K562 (cell line): Measurements from ENCODE around the gene GIT2. TPM values are rescaled to one million over a fixed set of nuclear protein-coding genes. Genes with fewer than 3 reads are reported as not detected.

Source experiments
- ATAC-seq: fragments of 200-7000 bp; cut with Tn5 transposase; 3 replicates; pipeline ENCODE4 v1.9.1; 2020; ENCODE audit warnings: moderate library complexity
- BruUV-seq: library from RNA; stranded (reverse); fragments of 400-500 nt; replicated peaks from 2 replicates; lab custom pipeline; 2021; lab: Mats Ljungman, UMichigan
- CTCF ChIA-PET: fragments of 300-600 bp; formaldehyde crosslinking; extraction: SDS; loops from one replicate; lab custom pipeline; 2021; ENCODE audit warnings: low intra/inter-chr PET ratio; lab: Yijun Ruan, JAX
- POLR2A ChIA-PET: fragments of 300-600, 350-650 bp; sonication (Branson Sonifier 250); formaldehyde crosslinking; extraction: SDS; loops from one replicate; lab custom pipeline; 2021; ENCODE audit warnings: antibody characterized with exemption, inconsistent platforms; lab: Yijun Ruan, JAX
- DNase-seq, 4 experiments: peaks; one replicate each; pipeline versions ENCODE4 v3.0.0 to v3.0.0-alpha.2; 2011 to 2018; ENCODE audit warnings: low spot score in 3 of 4, mixed read lengths in 3 of 4; ENCODE audit errors: extremely low read depth in 1 of 4
- FAIRE-seq: peaks from 2 replicates; lab custom pipeline; 2011; peaks lifted over from hg19 to GRCh38; lab: Jason Lieb, UNC
- H2AFZ ChIP-seq: 2 replicates; pipeline ENCODE4 v1.6.0; 2011; ENCODE audit warnings: low read depth, low read length, control low read depth, inconsistent platforms
- H3K27ac ChIP-seq: fragments of 200-600 bp; 3 replicates; pipeline ENCODE4 v1.8.0; 2011; ENCODE audit warnings: low read depth, mild to moderate bottlenecking, control low read depth, inconsistent platforms, low read length, moderate library complexity, mixed read lengths; ENCODE audit errors: extremely low read depth
- H3K27me3 ChIP-seq, 2 experiments: fragments of 300-600 bp in 1 of 2; 2 replicates in 1 of 2; 3 replicates in 1 of 2; pipeline versions ENCODE4 v1.6.0 to v1.8.0; 2011; ENCODE audit warnings: inconsistent platforms in 2 of 2, low read length in 2 of 2, mild to moderate bottlenecking in 1 of 2, mixed read lengths in 1 of 2, moderate library complexity in 1 of 2; ENCODE audit not compliant: control insufficient read depth in 2 of 2, insufficient read depth in 2 of 2
- H3K36me3 ChIP-seq: fragments of 300-600 bp; 3 replicates; pipeline ENCODE4 v1.8.0; 2011; ENCODE audit warnings: mild to moderate bottlenecking, low read length, inconsistent platforms; ENCODE audit not compliant: control insufficient read depth, insufficient read depth
- H3K4me1 ChIP-seq, 2 experiments: fragments of 200-600 bp in 1 of 2; replicated peaks in 1 of 2; 2 replicates in 1 of 2; 3 replicates in 1 of 2; pipeline versions ENCODE4 v1.5.1 to v1.8.0; 2011; ENCODE audit warnings: inconsistent platforms in 2 of 2, low read length in 2 of 2, mild to moderate bottlenecking in 1 of 2, mixed read lengths in 1 of 2, moderate library complexity in 1 of 2; ENCODE audit not compliant: control insufficient read depth in 2 of 2, insufficient read depth in 2 of 2
- H3K4me2 ChIP-seq: 2 replicates; pipeline ENCODE4 v1.6.1; 2011; ENCODE audit warnings: low read length, control low read depth, inconsistent platforms, mixed read lengths; ENCODE audit not compliant: insufficient read depth
- H3K4me3 ChIP-seq: fragments of 200-600 bp; sonication (generic), shearing (Covaris generic); 2 replicates; pipeline ENCODE4 v1.5.1; 2016; ENCODE audit warnings: control low read depth, inconsistent platforms
- H3K79me2 ChIP-seq: fragments of 200-600 bp; 3 replicates; pipeline ENCODE4 v1.8.0; 2011; ENCODE audit warnings: low read length, inconsistent platforms; ENCODE audit not compliant: control insufficient read depth, insufficient read depth
- H3K9ac ChIP-seq, 2 experiments: 2 replicates each; pipeline versions ENCODE4 v1.6.0 to v1.6.1; 2011; ENCODE audit warnings: low read depth in 2 of 2, low read length in 2 of 2, control low read depth in 1 of 2, inconsistent platforms in 1 of 2, mild to moderate bottlenecking in 1 of 2, mixed read lengths in 1 of 2; ENCODE audit not compliant: insufficient read depth in 1 of 2
- H3K9me1 ChIP-seq: one replicate; pipeline ENCODE4 v1.6.0; 2011; ENCODE audit warnings: inconsistent platforms, mild to moderate bottlenecking, low read length, moderate library complexity; ENCODE audit not compliant: control insufficient read depth, insufficient read depth
- H3K9me3 ChIP-seq: replicated peaks from 2 replicates; pipeline ENCODE4 v1.5.1; 2011; ENCODE audit warnings: low read depth, low read length, inconsistent platforms; ENCODE audit not compliant: control insufficient read depth, insufficient read depth
- H4K20me1 ChIP-seq: replicated peaks from 2 replicates; pipeline ENCODE4 v1.6.1; 2011; ENCODE audit warnings: low read length, inconsistent platforms, mixed read lengths; ENCODE audit not compliant: control insufficient read depth, insufficient read depth
- BRD9 ChIP-seq: fragments of 450-650 bp; IDR thresholded peaks from 2 replicates; pipeline ENCODE4 v1.6.1; 2018; ENCODE audit warnings: low read depth; ENCODE audit not compliant: partially characterized antibody
- C11orf30 ChIP-seq: fragments of 450-650 bp; IDR thresholded peaks from 2 replicates; pipeline ENCODE4 v1.6.1; 2016; ENCODE audit warnings: low read depth, mild to moderate bottlenecking
- CEBPB ChIP-seq: fragments of 450-650 bp; IDR thresholded peaks from 2 replicates; pipeline ENCODE4 v1.6.1; 2016; ENCODE audit warnings: missing genetic modification characterization, missing compliant biosample characterization
- CXXC5 ChIP-seq: fragments of 250-450 bp; sonication (Bioruptor Pico); IDR thresholded peaks from 2 replicates; pipeline ENCODE4 v1.8.0; 2022; ENCODE audit warnings: inconsistent platforms, mild to moderate bottlenecking, moderate library complexity
- FOXJ3 ChIP-seq: sonication (generic); formaldehyde crosslinking; IDR thresholded peaks from 2 replicates; pipeline ENCODE4 v1.4.0; 2020; ENCODE audit warnings: mild to moderate bottlenecking, missing genetic modification reagents
- POLR2AphosphoS2 ChIP-seq: IDR thresholded peaks from 2 replicates; pipeline ENCODE4 v1.6.1; 2012; ENCODE audit warnings: low read length, improper control_type of control experiment
- RBM34 ChIP-seq: fragments of 200-400 bp; formaldehyde crosslinking; IDR thresholded peaks from 2 replicates; pipeline ENCODE4 v1.6.1; 2018; ENCODE audit warnings: low read length, borderline replicate concordance; ENCODE audit not compliant: insufficient read depth
- TCF3 ChIP-seq: sonication (generic); formaldehyde crosslinking; IDR thresholded peaks from 2 replicates; pipeline ENCODE4 v1.4.0; 2020; ENCODE audit warnings: mild to moderate bottlenecking, missing genetic modification reagents
- TRIM24 ChIP-seq, 2 experiments: fragments of 450-650 bp; IDR thresholded peaks; 2 replicates each; pipeline ENCODE4 v1.6.1; 2016
- ZKSCAN8 ChIP-seq: fragments of 200-800 bp; sonication (Bioruptor generic); IDR thresholded peaks from 2 replicates; pipeline ENCODE4 v1.6.1; 2016; ENCODE audit warnings: missing genetic modification characterization, missing compliant biosample characterization
- WGBS: fragments of 100-300 bp; shearing (Covaris generic); methylation state at CpG from one replicate; pipeline ENCODE4 v1.1.6; 2016; ENCODE audit warnings: low coverage, mixed read lengths; ENCODE audit not compliant: insufficient coverage; ENCODE audit errors: missing lambda C conversion rate; 5-methylcytosine and 5-hydroxymethylcytosine counted together
- in situ Hi-C: fragments of 300-500 bp; cut with MboI; formaldehyde crosslinking; loops from 4 replicates; pipeline ENCODE4 v1.15.0; 2018; ENCODE audit warnings: inconsistent platforms, mixed read lengths
- intact Hi-C: fragments of 100-400 bp; cut with micrococcal nuclease; formaldehyde crosslinking; loops from 2 replicates; pipeline ENCODE4 v1.14.2; 2022
- polyA plus RNA-seq, 8 experiments: library from polyadenylated mRNA; depleted of rRNA in 4 of 8; stranded (reverse) in 5 of 8; unstranded in 3 of 8; fragments of >200 nt; fragmentation: Nextera tagmentation in 2 of 8; fragmentation: Illumina TruSeq in 1 of 8; extraction: Ambion mirVana in 2 of 8; extraction: Trizol in 1 of 8; gene quantifications; 2 replicates each; pipeline versions ENCODE4 v1.2.1 to v1.2.3, GENCODE V29; 2011 to 2014; ENCODE audit warnings: inconsistent platforms in 1 of 8, missing spikeins in 1 of 8
- total RNA-seq, 7 experiments: library from RNA; depleted of rRNA in 6 of 7; stranded (reverse); fragments of >200 nt in 6 of 7; fragmentation: Illumina TruSeq in 2 of 7; extraction: Trizol in 2 of 7; gene quantifications; 2 replicates each; pipeline versions ENCODE4 v1.2.1 to v1.2.3, GENCODE V29; 2011 to 2021; ENCODE audit warnings: low replicate concordance in 1 of 7
- TF ChIP-seq, protein P1 (sequence below): sonication (generic); formaldehyde crosslinking; IDR thresholded peaks from 2 replicates; pipeline ENCODE4 v1.8.0; 2023; ENCODE audit warnings: missing genetic modification reagents, mild to moderate bottlenecking, borderline replicate concordance
- TF ChIP-seq, protein P2 (sequence below): sonication (generic); formaldehyde crosslinking; IDR thresholded peaks from 2 replicates; pipeline ENCODE4 v1.8.0; 2022; ENCODE audit warnings: missing genetic modification reagents, mild to moderate bottlenecking, borderline replicate concordance

Gene GIT2
- total and polyA plus RNA-seq, 9 of the 15 experiments (the other 6 are each of a cell fraction or from before 2014, with no cell fraction given), result 4.0 to 30.4 (median 23.5) TPM

DNA sequence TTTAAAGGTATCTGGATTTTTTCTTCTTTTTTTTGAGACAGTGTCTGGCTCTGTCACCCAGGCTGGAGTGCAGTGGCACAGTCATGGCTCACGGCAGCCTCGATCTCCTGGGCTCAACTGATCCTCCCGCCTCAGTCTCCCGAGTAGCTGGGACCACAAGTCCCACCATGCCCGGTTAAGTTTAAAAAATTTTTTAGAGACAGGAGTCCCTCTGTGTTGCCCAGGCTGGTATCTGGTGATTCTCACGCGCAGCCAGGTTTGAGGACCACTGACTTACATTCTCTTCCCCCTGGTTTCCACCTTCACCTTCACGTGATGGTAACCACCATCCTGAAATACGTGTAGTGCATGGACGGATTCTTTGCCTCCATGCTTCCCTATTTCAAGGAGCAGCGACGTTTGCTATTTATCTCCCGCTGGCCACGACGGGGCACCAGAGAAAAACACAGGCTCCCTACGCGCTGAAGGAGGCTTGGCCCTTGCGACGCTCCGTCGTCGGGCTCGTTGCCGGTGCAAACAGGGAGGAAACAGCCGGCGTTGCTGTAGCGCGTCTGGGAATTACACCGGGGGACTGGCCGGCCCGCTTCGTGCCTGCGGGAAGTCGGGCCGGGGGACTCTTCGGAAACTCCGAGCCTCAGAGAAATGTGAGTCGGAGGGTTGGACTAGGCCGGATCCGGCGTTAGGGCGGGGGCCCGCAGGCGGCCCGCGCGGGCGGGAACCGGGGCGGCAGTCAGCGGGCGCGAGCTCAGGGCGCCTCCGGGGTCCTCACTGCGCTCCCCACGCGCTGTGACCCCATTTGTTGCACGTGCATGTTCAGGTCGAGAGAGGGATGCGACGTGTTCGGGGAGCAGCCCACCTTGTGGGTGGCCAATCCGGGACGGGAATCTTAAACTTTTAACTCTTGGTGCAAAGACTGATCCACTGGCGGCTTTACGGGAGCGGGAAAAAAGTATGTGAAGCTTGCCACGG, 96.1 kb downstream of the GIT2 start, which contains the start of gene TCHP:
Gene TCHP, plus strand, starts transcription at position 492 of the 969 bp plus-strand sequence. CDS start 2,753 bp downstream, outside the sequence.
- DNase-seq (peak; percentile 87 to 90 (median 88)), ATAC-seq (peak; percentile 93), FAIRE-seq (peak; percentile 95)
- H3K79me2 ChIP-seq, result peaks cover 22% of the 10 kb centered on the region
- H3K27me3 ChIP-seq, result peaks cover 2 to 7% of the 10 kb centered on the region in 2 experiments; a peak in 2 of 5 replicates
- peak within 1 kb of the TSS; percentile 92 for H3K4me2 ChIP-seq
- 3% methylated on average over 58 of the region's 69 CpGs for WGBS
- H3K4me1 ChIP-seq, result peaks cover 4 to 10% of the 10 kb centered on the region in 2 experiments; a peak in 3 of 5 replicates
- H3K9ac ChIP-seq, result peak within 1 kb of the TSS; percentile 83 to 98
- BruUV-seq, result TSS peak; percentile 63
- POLR2A ChIA-PET, result interaction anchor here (0.7 to 2.0 kb wide), 7 partner anchors 11 to 1400 kb away, joined by 3 to 13 read pairs (median 4); no protein-coding TSS in a partner anchor
- intact Hi-C loops (no loop called here), in situ Hi-C loops (no loop called here)
- peaks cover 25% of the 10 kb centered on the region; the same call in 2 of the 3 replicates for H3K36me3 ChIP-seq
- peak within 1 kb of the TSS; percentile 72 for H3K27ac ChIP-seq
- H2AFZ ChIP-seq, result peak within 1 kb of the TSS; percentile 100
- H3K9me3 ChIP-seq, result no peaks in the 10 kb centered on the region
- no peaks in the 10 kb centered on the region for H4K20me1 ChIP-seq
- H3K9me1 ChIP-seq, result no peaks in the 10 kb centered on the region
- CTCF ChIA-PET, result interaction anchor here (0.6 kb wide), 1 partner anchor 468 kb away, joined by 3 read pairs; no protein-coding TSS in a partner anchor
- peak within 1 kb of the TSS; percentile 57 for H3K4me3 ChIP-seq
- TF ChIP-seq POLR2AphosphoS2, result no peak
- TF ChIP-seq CEBPB (tag), result no peak
- no peak for TF ChIP-seq RBM34
- TF ChIP-seq FOXJ3, result 0 out of 2 replicates have a peak, but pooled peaks have one; percentile 59
- no peak for TF ChIP-seq ZKSCAN8
- TF ChIP-seq C11orf30, result peak; percentile 59
- no peak for TF ChIP-seq TRIM24 (IDR thresholded peaks at IDR 0.05)
- peak; percentile 88 for TF ChIP-seq CXXC5
- TF ChIP-seq, protein P1, sequence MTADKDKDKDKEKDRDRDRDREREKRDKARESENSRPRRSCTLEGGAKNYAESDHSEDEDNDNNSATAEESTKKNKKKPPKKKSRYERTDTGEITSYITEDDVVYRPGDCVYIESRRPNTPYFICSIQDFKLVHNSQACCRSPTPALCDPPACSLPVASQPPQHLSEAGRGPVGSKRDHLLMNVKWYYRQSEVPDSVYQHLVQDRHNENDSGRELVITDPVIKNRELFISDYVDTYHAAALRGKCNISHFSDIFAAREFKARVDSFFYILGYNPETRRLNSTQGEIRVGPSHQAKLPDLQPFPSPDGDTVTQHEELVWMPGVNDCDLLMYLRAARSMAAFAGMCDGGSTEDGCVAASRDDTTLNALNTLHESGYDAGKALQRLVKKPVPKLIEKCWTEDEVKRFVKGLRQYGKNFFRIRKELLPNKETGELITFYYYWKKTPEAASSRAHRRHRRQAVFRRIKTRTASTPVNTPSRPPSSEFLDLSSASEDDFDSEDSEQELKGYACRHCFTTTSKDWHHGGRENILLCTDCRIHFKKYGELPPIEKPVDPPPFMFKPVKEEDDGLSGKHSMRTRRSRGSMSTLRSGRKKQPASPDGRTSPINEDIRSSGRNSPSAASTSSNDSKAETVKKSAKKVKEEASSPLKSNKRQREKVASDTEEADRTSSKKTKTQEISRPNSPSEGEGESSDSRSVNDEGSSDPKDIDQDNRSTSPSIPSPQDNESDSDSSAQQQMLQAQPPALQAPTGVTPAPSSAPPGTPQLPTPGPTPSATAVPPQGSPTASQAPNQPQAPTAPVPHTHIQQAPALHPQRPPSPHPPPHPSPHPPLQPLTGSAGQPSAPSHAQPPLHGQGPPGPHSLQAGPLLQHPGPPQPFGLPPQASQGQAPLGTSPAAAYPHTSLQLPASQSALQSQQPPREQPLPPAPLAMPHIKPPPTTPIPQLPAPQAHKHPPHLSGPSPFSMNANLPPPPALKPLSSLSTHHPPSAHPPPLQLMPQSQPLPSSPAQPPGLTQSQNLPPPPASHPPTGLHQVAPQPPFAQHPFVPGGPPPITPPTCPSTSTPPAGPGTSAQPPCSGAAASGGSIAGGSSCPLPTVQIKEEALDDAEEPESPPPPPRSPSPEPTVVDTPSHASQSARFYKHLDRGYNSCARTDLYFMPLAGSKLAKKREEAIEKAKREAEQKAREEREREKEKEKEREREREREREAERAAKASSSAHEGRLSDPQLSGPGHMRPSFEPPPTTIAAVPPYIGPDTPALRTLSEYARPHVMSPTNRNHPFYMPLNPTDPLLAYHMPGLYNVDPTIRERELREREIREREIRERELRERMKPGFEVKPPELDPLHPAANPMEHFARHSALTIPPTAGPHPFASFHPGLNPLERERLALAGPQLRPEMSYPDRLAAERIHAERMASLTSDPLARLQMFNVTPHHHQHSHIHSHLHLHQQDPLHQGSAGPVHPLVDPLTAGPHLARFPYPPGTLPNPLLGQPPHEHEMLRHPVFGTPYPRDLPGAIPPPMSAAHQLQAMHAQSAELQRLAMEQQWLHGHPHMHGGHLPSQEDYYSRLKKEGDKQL, result no peak
- TF ChIP-seq, protein P2, sequence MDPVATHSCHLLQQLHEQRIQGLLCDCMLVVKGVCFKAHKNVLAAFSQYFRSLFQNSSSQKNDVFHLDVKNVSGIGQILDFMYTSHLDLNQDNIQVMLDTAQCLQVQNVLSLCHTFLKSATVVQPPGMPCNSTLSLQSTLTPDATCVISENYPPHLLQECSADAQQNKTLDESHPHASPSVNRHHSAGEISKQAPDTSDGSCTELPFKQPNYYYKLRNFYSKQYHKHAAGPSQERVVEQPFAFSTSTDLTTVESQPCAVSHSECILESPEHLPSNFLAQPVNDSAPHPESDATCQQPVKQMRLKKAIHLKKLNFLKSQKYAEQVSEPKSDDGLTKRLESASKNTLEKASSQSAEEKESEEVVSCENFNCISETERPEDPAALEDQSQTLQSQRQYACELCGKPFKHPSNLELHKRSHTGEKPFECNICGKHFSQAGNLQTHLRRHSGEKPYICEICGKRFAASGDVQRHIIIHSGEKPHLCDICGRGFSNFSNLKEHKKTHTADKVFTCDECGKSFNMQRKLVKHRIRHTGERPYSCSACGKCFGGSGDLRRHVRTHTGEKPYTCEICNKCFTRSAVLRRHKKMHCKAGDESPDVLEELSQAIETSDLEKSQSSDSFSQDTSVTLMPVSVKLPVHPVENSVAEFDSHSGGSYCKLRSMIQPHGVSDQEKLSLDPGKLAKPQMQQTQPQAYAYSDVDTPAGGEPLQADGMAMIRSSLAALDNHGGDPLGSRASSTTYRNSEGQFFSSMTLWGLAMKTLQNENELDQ (CRISPR knock-in tag), result no peak
- TF ChIP-seq TCF3 (CRISPR knock-in tag), result no peak
- peak; percentile 78 for TF ChIP-seq BRD9
